K562 (cell line): ENCODE data around the gene NUDT9. TPM values are rescaled to one million over a fixed set of nuclear protein-coding genes. Genes with fewer than 3 reads are reported as not detected.

Source experiments
- ATAC-seq: fragments of 200-7000 bp; cut with Tn5 transposase; 3 replicates; pipeline ENCODE4 v1.9.1; 2020; ENCODE audit warnings: moderate library complexity
- BruUV-seq: library from RNA; stranded (reverse); fragments of 400-500 nt; replicated peaks from 2 replicates; lab custom pipeline; 2021; lab: Mats Ljungman, UMichigan
- CTCF ChIA-PET: fragments of 300-600 bp; formaldehyde crosslinking; extraction: SDS; loops from one replicate; lab custom pipeline; 2021; ENCODE audit warnings: low intra/inter-chr PET ratio; lab: Yijun Ruan, JAX
- POLR2A ChIA-PET: fragments of 300-600, 350-650 bp; sonication (Branson Sonifier 250); formaldehyde crosslinking; extraction: SDS; loops from one replicate; lab custom pipeline; 2021; ENCODE audit warnings: antibody characterized with exemption, inconsistent platforms; lab: Yijun Ruan, JAX
- DNase-seq, 4 experiments: peaks; one replicate each; pipeline versions ENCODE4 v3.0.0 to v3.0.0-alpha.2; 2011 to 2018; ENCODE audit warnings: low spot score in 3 of 4, mixed read lengths in 3 of 4; ENCODE audit errors: extremely low read depth in 1 of 4
- FAIRE-seq: peaks from 2 replicates; lab custom pipeline; 2011; peaks lifted over from hg19 to GRCh38; lab: Jason Lieb, UNC
- H2AFZ ChIP-seq: 2 replicates; pipeline ENCODE4 v1.6.0; 2011; ENCODE audit warnings: low read depth, low read length, control low read depth, inconsistent platforms
- H3K27ac ChIP-seq: fragments of 200-600 bp; 3 replicates; pipeline ENCODE4 v1.8.0; 2011; ENCODE audit warnings: low read depth, mild to moderate bottlenecking, control low read depth, inconsistent platforms, low read length, moderate library complexity, mixed read lengths; ENCODE audit errors: extremely low read depth
- H3K27me3 ChIP-seq, 2 experiments: fragments of 300-600 bp in 1 of 2; 2 replicates in 1 of 2; 3 replicates in 1 of 2; pipeline versions ENCODE4 v1.6.0 to v1.8.0; 2011; ENCODE audit warnings: inconsistent platforms in 2 of 2, low read length in 2 of 2, mild to moderate bottlenecking in 1 of 2, mixed read lengths in 1 of 2, moderate library complexity in 1 of 2; ENCODE audit not compliant: control insufficient read depth in 2 of 2, insufficient read depth in 2 of 2
- H3K36me3 ChIP-seq: fragments of 300-600 bp; 3 replicates; pipeline ENCODE4 v1.8.0; 2011; ENCODE audit warnings: mild to moderate bottlenecking, low read length, inconsistent platforms; ENCODE audit not compliant: control insufficient read depth, insufficient read depth
- H3K4me1 ChIP-seq, 2 experiments: fragments of 200-600 bp in 1 of 2; replicated peaks in 1 of 2; 2 replicates in 1 of 2; 3 replicates in 1 of 2; pipeline versions ENCODE4 v1.5.1 to v1.8.0; 2011; ENCODE audit warnings: inconsistent platforms in 2 of 2, low read length in 2 of 2, mild to moderate bottlenecking in 1 of 2, mixed read lengths in 1 of 2, moderate library complexity in 1 of 2; ENCODE audit not compliant: control insufficient read depth in 2 of 2, insufficient read depth in 2 of 2
- H3K4me2 ChIP-seq: 2 replicates; pipeline ENCODE4 v1.6.1; 2011; ENCODE audit warnings: low read length, control low read depth, inconsistent platforms, mixed read lengths; ENCODE audit not compliant: insufficient read depth
- H3K4me3 ChIP-seq: fragments of 200-600 bp; sonication (generic), shearing (Covaris generic); 2 replicates; pipeline ENCODE4 v1.5.1; 2016; ENCODE audit warnings: control low read depth, inconsistent platforms
- H3K79me2 ChIP-seq: fragments of 200-600 bp; 3 replicates; pipeline ENCODE4 v1.8.0; 2011; ENCODE audit warnings: low read length, inconsistent platforms; ENCODE audit not compliant: control insufficient read depth, insufficient read depth
- H3K9ac ChIP-seq, 2 experiments: 2 replicates each; pipeline versions ENCODE4 v1.6.0 to v1.6.1; 2011; ENCODE audit warnings: low read depth in 2 of 2, low read length in 2 of 2, control low read depth in 1 of 2, inconsistent platforms in 1 of 2, mild to moderate bottlenecking in 1 of 2, mixed read lengths in 1 of 2; ENCODE audit not compliant: insufficient read depth in 1 of 2
- H3K9me1 ChIP-seq: one replicate; pipeline ENCODE4 v1.6.0; 2011; ENCODE audit warnings: inconsistent platforms, mild to moderate bottlenecking, low read length, moderate library complexity; ENCODE audit not compliant: control insufficient read depth, insufficient read depth
- H3K9me3 ChIP-seq: replicated peaks from 2 replicates; pipeline ENCODE4 v1.5.1; 2011; ENCODE audit warnings: low read depth, low read length, inconsistent platforms; ENCODE audit not compliant: control insufficient read depth, insufficient read depth
- H4K20me1 ChIP-seq: replicated peaks from 2 replicates; pipeline ENCODE4 v1.6.1; 2011; ENCODE audit warnings: low read length, inconsistent platforms, mixed read lengths; ENCODE audit not compliant: control insufficient read depth, insufficient read depth
- NR2C1 ChIP-seq, 2 experiments: fragments of 450-650 bp; IDR thresholded peaks; 2 replicates each; pipeline ENCODE4 v1.6.1; 2017; ENCODE audit warnings: mild to moderate bottlenecking in 2 of 2, antibody characterized with exemption in 1 of 2, inconsistent platforms in 1 of 2, missing compliant biosample characterization in 1 of 2, missing genetic modification characterization in 1 of 2
- PKNOX1 ChIP-seq: fragments of 450-650 bp; IDR thresholded peaks from 2 replicates; pipeline ENCODE4 v1.6.1; 2016
- REST ChIP-seq, 2 experiments: fragments of 450-650 bp; formaldehyde crosslinking in 1 of 2; IDR thresholded peaks; 2 replicates each; pipeline versions ENCODE4 v1.4.0 to v1.6.1; 2014 to 2020; ENCODE audit warnings: mild to moderate bottlenecking in 2 of 2, borderline replicate concordance in 1 of 2, low read depth in 1 of 2
- WGBS: fragments of 100-300 bp; shearing (Covaris generic); methylation state at CpG from one replicate; pipeline ENCODE4 v1.1.6; 2016; ENCODE audit warnings: low coverage, mixed read lengths; ENCODE audit not compliant: insufficient coverage; ENCODE audit errors: missing lambda C conversion rate; 5-methylcytosine and 5-hydroxymethylcytosine counted together
- in situ Hi-C: fragments of 300-500 bp; cut with MboI; formaldehyde crosslinking; loops from 4 replicates; pipeline ENCODE4 v1.15.0; 2018; ENCODE audit warnings: inconsistent platforms, mixed read lengths
- intact Hi-C: fragments of 100-400 bp; cut with micrococcal nuclease; formaldehyde crosslinking; loops from 2 replicates; pipeline ENCODE4 v1.14.2; 2022
- polyA plus RNA-seq, 8 experiments: library from polyadenylated mRNA; depleted of rRNA in 4 of 8; stranded (reverse) in 5 of 8; unstranded in 3 of 8; fragments of >200 nt; fragmentation: Nextera tagmentation in 2 of 8; fragmentation: Illumina TruSeq in 1 of 8; extraction: Ambion mirVana in 2 of 8; extraction: Trizol in 1 of 8; gene quantifications; 2 replicates each; pipeline versions ENCODE4 v1.2.1 to v1.2.3, GENCODE V29; 2011 to 2014; ENCODE audit warnings: inconsistent platforms in 1 of 8, missing spikeins in 1 of 8
- total RNA-seq, 7 experiments: library from RNA; depleted of rRNA in 6 of 7; stranded (reverse); fragments of >200 nt in 6 of 7; fragmentation: Illumina TruSeq in 2 of 7; extraction: Trizol in 2 of 7; gene quantifications; 2 replicates each; pipeline versions ENCODE4 v1.2.1 to v1.2.3, GENCODE V29; 2011 to 2021; ENCODE audit warnings: low replicate concordance in 1 of 7
- TF ChIP-seq, protein P1 (sequence below), 3 experiments: fragments of 200-800 bp in 1 of 3; fragments of 250-450 bp in 1 of 3; fragments of 450-650 bp in 1 of 3; sonication (Bioruptor Pico) in 1 of 3; sonication (Bioruptor generic) in 1 of 3; formaldehyde crosslinking in 1 of 3; IDR thresholded peaks; 2 replicates each; pipeline versions ENCODE4 v1.6.1 to v1.8.0; 2016 to 2022; ENCODE audit warnings: mild to moderate bottlenecking in 2 of 3, missing genetic modification characterization in 2 of 3, missing compliant biosample characterization in 1 of 3, moderate library complexity in 1 of 3

Gene NUDT9
- total and polyA plus RNA-seq, 9 of the 15 experiments (the other 6 are each of a cell fraction or from before 2014, with no cell fraction given), result 8.5 to 20.8 (median 18.0) TPM

- CTCF ChIA-PET, result interaction anchor here (0.6 kb wide), 1 partner anchor 574 kb away, joined by 4 read pairs; no protein-coding TSS in a partner anchor
Observed at GRCh38 chr4:87433342-87433741, 11.0 kb downstream of the NUDT9 start.

More at GRCh38 chr4:87433342-87433741, 11.0 kb downstream of the NUDT9 start:
- H3K27me3 ChIP-seq, result no peaks in the 10 kb centered on the region
- H4K20me1 ChIP-seq, result no peaks in the 10 kb centered on the region
- DNase-seq (no peak), ATAC-seq (no peak), FAIRE-seq (peak; percentile 44)
- H3K27ac ChIP-seq, result no peak overlapping the region
- no peaks in the 10 kb centered on the region for H3K9me1 ChIP-seq
- H3K9ac ChIP-seq, result no peak overlapping the region
- WGBS, result 67% methylated on average over 2 of the region's 2 CpGs
- peaks cover 17% of the 10 kb centered on the region; the same call in 2 of the 3 replicates for H3K36me3 ChIP-seq
- H3K4me1 ChIP-seq, result peaks cover 0 to 7% of the 10 kb centered on the region in 2 experiments; a peak in 4 of 5 replicates
- H3K9me3 ChIP-seq, result no peaks in the 10 kb centered on the region
- intact Hi-C loops (no loop called here), in situ Hi-C loops (no loop called here)
- no peak overlapping the region for H2AFZ ChIP-seq
- H3K4me3 ChIP-seq, result no peak overlapping the region
- no TSS peak for BruUV-seq
- POLR2A ChIA-PET, result interaction anchor here (0.6 kb wide), 2 partner anchors 11 to 19 kb away, joined by 3 read pairs; partner anchors contain the start of gene NUDT9
- no peak overlapping the region for H3K4me2 ChIP-seq
- H3K79me2 ChIP-seq, result peaks cover 47% of the 10 kb centered on the region
- peak; percentile 59 for TF ChIP-seq PKNOX1
- TF ChIP-seq, protein P1, sequence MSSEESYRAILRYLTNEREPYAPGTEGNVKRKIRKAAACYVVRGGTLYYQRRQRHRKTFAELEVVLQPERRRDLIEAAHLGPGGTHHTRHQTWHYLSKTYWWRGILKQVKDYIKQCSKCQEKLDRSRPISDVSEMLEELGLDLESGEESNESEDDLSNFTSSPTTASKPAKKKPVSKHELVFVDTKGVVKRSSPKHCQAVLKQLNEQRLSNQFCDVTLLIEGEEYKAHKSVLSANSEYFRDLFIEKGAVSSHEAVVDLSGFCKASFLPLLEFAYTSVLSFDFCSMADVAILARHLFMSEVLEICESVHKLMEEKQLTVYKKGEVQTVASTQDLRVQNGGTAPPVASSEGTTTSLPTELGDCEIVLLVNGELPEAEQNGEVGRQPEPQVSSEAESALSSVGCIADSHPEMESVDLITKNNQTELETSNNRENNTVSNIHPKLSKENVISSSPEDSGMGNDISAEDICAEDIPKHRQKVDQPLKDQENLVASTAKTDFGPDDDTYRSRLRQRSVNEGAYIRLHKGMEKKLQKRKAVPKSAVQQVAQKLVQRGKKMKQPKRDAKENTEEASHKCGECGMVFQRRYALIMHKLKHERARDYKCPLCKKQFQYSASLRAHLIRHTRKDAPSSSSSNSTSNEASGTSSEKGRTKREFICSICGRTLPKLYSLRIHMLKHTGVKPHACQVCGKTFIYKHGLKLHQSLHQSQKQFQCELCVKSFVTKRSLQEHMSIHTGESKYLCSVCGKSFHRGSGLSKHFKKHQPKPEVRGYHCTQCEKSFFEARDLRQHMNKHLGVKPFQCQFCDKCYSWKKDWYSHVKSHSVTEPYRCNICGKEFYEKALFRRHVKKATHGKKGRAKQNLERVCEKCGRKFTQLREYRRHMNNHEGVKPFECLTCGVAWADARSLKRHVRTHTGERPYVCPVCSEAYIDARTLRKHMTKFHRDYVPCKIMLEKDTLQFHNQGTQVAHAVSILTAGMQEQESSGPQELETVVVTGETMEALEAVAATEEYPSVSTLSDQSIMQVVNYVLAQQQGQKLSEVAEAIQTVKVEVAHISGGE (CRISPR knock-in tag; IDR thresholded peaks at IDR 0.05), result no peak
- no peak for TF ChIP-seq REST (IDR thresholded peaks at IDR 0.05; ENCODE audit: borderline replicate concordance)
- no peak for TF ChIP-seq REST (CRISPR knock-in tag; IDR thresholded peaks at IDR 0.05; ENCODE audit: low read depth)
- TF ChIP-seq NR2C1 (IDR thresholded peaks at IDR 0.05), result no peak
- TF ChIP-seq NR2C1 (tag; IDR thresholded peaks at IDR 0.05), result no peak
- TF ChIP-seq, all 486 proteins: peak for 1
